ENCODE measurements around the gene LCP1.

The LCP1 gene

GRCh38 chr13:46158983-46159382 lies 23.0 kb downstream of the LCP1 start:
- DNase-seq (ENCODE audit: low read depth) = no peak

GRCh38 chr13:46158222-46158621 lies 23.8 kb downstream of the LCP1 start:
- DNase-seq (ENCODE audit: low read depth) = no peak

- no peak for DNase-seq (ENCODE audit: low read depth)
Measured at GRCh38 chr13:46154136-46154801, 27.7 kb downstream of the LCP1 start.

GRCh38 chr13:46152627-46153328 lies 29.2 kb downstream of the LCP1 start:
- DNase-seq (ENCODE audit: low read depth) = no peak

GRCh38 chr13:46150134-46150693 lies 31.8 kb downstream of the LCP1 start:
- no peak for DNase-seq (ENCODE audit: low read depth)

GRCh38 chr13:46149272-46150133 lies 32.5 kb downstream of the LCP1 start:
- DNase-seq (ENCODE audit: low read depth) = no peak

- DNase-seq (ENCODE audit: low read depth) = no peak
Measured at GRCh38 chr13:46146898-46147297, 35.1 kb downstream of the LCP1 start.

GRCh38 chr13:46145950-46146349 lies 36.0 kb downstream of the LCP1 start:
- DNase-seq (ENCODE audit: low read depth) = no peak

- no peak for DNase-seq (ENCODE audit: low read depth)
Measured at GRCh38 chr13:46145135-46145534, 36.8 kb downstream of the LCP1 start.

- no peak for DNase-seq (ENCODE audit: low read depth)
Measured at GRCh38 chr13:46143184-46143701, 38.7 kb downstream of the LCP1 start.

GRCh38 chr13:46142776-46143175 lies 39.2 kb downstream of the LCP1 start:
- no peak for DNase-seq (ENCODE audit: low read depth)

GRCh38 chr13:46140044-46140443 lies 41.9 kb downstream of the LCP1 start:
- no peak for DNase-seq (ENCODE audit: low read depth)

GRCh38 chr13:46137627-46138317 lies 44.2 kb downstream of the LCP1 start:
- DNase-seq (ENCODE audit: low read depth) = no peak

GRCh38 chr13:46136688-46137087 lies 45.3 kb downstream of the LCP1 start:
- no peak for DNase-seq (ENCODE audit: low read depth)

GRCh38 chr13:46134961-46135522 lies 46.9 kb downstream of the LCP1 start:
- no peak for DNase-seq (ENCODE audit: low read depth)

- no peak for DNase-seq (ENCODE audit: low read depth)
Measured at GRCh38 chr13:46134494-46134893, 47.5 kb downstream of the LCP1 start.

GRCh38 chr13:46132109-46132508 lies 49.9 kb downstream of the LCP1 start:
- DNase-seq (ENCODE audit: low read depth) = no peak

- no peak for DNase-seq (ENCODE audit: low read depth)
Measured at GRCh38 chr13:46131705-46132104, 50.3 kb downstream of the LCP1 start.

GRCh38 chr13:46129955-46130618 lies 51.9 kb downstream of the LCP1 start:
- no peak for DNase-seq (ENCODE audit: low read depth)

GRCh38 chr13:46129124-46129523 lies 52.9 kb downstream of the LCP1 start:
- DNase-seq (ENCODE audit: low read depth) = no peak
